ENCODE data around the gene LEMD2.

LEMD2 gene

DNA sequence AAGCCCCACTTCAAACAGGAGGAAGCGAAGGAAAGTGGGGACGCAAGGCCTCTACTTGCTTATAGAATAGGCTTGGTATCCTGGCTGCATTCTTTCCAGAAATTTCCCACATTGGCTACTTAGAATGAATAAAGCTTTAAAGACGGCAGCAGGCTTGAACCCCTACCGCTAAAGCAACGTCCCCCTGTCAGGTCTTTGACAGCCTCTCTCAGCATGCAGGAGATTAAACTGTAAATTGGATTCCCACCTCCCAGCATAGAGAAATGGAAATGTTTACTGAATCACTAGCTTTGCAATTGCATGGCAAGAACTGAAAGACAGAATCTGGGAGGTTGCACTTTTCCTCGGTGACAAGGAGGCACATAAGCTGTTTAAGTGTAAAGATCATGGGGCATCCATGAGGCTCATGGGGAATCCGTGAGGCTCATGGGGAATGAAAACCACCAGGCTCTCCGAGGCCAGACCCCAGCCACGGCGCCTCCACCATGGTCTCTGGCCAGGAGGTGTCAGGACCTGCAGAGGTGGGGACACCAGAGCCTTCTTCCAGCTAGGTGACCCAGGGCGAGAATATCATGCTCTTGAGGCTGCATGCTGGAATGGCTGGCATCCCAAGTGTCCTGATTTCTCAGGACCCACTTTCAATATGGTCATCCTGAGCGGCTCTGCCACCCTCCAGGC is 10.3 kb downstream of the LEMD2 start:
- H3K27ac ChIP-seq: no peak overlapping the region
- no peak for DNase-seq (ENCODE audit: low read depth, low spot score)

DNA sequence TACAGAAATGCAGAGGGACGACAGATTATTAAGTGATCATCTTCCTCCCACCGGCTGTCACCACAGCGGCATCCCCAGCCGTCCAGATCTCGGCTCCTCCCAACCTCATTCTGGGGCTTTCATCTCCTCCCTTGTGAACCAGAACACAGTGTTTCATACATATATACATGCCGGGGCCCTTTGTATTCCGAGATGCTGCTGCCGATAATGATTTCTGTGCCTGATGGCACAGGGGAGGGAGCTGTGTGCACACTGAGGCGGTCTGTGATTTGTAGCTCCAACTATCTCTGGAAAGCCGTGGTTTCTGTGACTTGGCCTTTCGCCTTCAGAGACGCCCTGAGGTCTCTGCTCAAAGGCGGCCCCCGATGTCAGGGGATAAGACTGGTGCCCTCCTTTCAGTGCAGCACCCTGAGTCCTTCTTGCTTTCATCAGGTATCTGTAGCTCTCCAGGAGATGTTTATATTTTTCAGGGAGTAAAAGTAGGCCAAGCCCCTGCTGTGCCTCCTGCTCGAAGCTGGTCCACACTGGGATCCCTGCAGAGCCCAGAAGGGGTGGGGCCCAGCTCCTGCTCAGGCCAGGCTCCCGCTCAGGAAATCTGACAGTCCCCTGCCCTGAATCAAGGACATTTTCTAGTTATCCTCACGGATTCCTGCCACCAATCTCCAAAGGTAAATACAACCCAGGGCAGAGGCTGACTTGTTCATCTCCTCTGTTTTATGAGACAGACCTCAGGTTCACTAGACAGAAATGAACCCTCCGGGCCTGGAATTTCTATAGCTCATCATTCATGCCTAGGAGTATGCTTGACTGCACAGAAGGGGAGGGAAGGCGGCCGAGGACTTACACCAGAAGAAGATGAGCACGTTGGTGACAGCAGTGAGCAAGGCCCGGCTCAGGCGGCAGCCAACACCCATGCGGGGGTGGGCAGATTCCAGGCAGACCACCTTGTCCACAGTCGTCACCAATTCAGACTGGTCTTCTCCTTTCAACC is 11.2 kb downstream of the LEMD2 start:
- no peak for DNase-seq (ENCODE audit: low read depth, low spot score)
- H3K27ac ChIP-seq: no peak overlapping the region

DNA sequence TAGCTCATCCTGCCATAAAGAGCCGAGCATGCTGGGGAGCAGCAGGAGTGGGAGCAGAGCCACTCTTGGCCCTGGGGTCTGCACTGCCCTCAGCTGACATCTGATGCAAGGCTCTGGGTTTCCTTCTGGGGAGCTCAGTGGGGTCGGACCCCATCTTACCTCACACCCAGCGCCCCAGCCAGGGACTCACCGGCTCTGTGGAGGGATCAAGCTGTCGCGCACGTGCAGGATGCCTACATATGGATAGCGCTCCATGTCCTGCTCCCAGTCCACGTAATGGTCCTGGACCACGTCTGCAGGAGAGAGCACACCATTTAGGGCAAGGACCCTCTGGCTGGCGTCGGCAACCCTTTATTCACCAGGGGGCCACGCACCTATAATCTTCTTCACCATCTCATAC is 12.2 kb downstream of the LEMD2 start:
- DNase-seq (ENCODE audit: low read depth, low spot score): no peak
- H3K27ac ChIP-seq: no peak overlapping the region

DNA sequence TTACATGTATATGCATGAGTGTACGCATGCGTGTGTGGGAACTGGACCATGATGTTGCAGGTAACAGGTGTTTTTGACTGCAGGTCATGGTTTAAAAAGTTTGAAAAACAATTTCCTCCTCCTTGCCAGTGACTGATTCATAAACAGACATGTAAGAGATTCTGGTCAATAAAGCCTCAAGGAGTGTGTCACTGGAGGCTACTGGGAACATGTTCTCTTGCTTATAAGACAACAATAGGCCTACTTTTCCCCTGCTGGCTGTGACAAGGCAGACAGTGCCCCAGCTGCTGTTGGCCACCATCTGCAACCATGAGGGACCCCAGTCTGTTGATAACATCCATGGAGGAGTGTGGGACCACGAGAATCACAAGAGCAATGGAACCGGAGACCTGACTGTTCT is 12.7 kb downstream of the LEMD2 start:
- no peak overlapping the region for H3K27ac ChIP-seq
- DNase-seq (ENCODE audit: low read depth, low spot score): no peak

DNA sequence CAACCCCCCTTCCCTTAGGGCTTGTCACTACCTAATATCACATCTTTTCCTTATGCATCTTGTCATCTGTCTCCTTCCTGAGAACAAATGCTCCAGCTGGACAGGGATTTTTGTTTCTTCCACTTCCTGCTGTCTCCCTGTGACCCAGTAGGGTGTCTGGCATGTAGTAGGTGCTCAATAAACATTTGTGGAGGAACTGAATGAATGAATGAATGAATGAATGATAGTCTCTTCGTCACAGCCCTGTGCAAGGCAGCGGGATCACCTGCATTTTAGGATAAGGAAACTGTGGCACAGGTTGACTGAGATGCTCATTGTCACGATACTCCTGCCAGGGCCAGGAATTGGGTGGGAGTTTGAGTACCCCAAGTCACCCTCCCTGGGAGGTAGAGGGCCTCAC is 14.2 kb downstream of the LEMD2 start:
- no peak for DNase-seq (ENCODE audit: low read depth, low spot score)
- H3K27ac ChIP-seq: no peak overlapping the region

DNA sequence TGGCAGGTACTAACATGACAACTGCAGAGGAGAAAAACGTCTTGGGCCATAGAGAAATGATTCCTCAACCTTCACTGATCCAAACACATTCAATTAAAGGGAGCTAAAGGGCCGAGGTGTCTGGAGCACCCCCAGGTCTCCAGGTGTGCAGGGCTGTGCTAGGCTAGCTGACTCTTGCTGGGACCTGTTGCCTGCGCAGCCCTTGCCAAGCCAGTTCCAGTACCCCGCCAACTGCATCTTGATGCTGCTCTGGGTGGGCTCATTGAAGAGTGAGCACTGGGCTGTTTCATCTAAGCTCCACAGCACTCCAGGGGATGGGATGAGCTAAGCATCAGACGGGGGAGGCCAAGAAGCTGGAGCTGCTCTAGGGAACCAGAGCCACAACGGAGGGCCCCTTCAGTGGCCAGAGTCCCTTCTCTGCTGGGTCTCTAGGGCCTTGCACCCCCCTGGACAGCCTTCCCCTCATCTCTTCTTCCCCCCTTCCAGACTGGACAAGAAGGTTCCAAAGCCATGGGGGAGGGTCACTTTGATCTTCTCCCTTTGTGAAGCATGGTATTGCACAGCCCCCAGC is 15.9 kb downstream of the LEMD2 start:
- H3K27ac ChIP-seq: peak overlapping the region; percentile 42
- DNase-seq (ENCODE audit: low read depth, low spot score): no peak

DNA sequence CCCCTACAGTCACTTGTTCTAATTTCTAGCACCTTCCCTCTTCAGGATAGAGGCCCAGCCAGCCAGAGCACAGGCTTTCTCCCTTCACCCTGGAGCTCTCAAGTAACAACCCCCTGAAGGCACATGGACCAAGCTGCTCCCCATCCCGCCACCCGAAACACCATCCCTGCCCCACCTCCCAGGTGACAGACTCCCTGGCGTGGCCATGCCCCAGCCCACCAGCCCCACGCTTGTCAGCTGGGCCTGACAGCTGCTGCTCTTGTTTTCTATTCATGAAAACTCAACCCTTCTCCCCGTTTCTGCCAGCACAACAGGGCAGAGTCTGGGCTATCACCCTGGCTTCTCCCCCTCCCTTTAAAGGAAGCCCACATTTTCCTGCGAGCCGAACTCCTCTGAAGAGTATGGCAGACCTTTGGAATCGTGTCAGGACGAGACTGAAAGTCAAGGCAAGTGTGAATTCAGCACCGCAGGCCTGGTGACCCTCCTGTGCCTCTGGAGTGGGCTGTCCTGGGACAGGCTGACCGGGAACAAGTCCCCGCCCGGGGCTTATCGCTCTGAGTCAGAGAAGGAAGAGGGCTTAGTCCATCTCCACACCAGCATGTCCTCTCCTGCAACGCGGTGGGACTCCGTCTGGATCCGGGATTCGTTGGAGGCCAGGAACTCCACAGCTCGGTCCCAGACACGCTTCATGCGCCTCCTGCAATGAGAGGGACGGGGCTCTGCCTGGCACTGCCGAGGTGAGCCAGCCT is 16.7 kb downstream of the LEMD2 start:
- H3K27ac ChIP-seq: peak overlapping the region; percentile 42
- no peak for DNase-seq (ENCODE audit: low read depth, low spot score)

DNA sequence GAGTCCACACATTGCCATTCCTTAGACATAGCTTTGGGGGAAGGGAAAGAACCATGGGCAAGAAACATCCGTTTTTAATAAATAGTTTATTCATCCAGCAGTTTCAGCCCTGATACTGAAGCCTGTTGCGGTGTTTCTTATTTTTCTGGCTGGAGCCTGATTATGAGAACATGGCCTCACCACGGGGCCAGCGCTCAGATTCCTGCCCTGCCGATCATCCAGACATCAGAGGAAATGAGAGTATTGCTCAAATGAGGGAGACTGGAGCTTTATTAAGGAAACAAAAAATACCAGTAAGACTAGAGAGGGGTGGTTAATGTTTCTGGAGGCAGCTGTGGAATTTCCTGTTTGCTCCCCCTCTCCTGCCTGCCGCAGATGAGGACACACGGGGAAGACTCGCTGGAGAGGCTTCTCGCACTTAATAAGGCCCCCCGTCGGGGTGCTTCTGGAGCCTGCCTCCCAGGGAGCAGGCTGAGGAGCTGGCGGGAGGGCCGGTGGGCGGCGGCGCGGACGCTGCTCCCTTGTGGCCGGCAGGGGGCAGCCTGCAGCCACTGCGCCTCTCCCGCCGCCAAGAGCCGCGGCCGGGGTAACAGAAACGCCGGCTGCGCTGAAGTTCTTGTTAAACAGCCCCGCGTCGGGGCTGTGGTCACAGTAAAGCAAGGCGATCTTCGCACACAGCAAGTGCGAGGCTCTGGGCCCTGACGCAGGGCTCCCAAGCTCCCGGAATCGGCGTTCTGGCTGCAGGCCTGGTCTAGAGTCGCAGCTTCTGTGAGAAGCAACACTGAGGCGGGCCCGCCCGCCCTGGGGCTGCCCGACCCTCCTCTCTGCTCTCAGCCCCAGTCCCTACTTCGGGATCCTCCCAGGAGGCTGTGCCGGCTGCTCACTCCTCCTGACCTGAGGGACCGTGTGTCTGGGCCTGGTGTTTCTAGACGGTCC is 17.5 kb downstream of the LEMD2 start:
- H3K27ac ChIP-seq: peak overlapping the region; percentile 42
- DNase-seq (ENCODE audit: low read depth, low spot score): no peak

DNA sequence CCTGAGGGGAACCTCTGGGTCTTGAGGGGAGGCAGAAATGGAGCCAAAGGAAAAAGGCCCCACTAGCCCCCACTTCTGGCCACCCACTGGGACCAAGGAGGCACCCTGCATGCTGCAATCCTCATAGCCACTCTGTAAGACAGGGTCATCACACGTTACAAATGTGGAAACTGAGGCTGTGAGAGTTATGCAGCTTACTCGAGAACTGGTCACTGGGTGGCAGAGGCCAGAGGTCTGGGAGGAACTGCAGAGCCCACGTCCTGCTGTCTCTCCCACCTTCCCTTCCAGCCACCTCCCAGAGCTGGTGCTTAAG is 18.1 kb downstream of the LEMD2 start:
- H3K27ac ChIP-seq: peak overlapping the region; percentile 42
- DNase-seq (ENCODE audit: low read depth, low spot score): no peak

DNA sequence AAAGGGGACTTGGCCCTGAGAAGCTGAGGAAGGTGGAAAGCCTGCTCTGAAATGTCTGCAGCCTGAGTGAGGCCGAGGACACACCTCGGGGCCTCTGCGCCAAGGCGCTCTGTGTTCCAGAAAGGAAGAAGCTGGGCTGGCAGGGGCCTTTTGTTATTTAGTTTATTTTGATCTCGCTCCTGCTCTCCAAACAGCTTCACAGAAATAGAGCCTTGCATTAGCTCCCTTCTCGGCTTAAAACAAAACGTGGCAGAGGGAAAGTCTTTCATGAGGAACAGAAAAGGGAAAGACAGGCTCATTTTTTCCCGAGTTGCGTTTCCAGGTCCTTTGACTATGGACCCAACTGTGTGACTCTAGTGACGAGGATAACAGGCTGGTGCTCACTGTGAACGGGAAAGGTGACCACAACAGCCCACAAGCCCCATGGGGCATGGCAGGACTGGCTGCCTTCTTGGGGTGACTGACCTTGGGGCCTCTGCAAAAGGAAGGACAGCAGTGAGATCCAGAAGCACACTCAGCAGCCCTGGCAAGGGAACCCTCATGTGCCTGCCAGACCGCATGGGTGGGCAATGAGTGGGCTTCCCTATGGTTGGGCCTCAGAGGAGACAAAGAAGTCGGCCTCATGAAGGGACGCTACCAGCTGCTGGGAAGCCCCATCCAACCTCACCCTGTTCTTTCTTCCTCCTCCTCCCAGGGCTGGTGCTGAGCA is 18.7 kb downstream of the LEMD2 start:
- DNase-seq (ENCODE audit: low read depth, low spot score): no peak
- no peak overlapping the region for H3K27ac ChIP-seq

DNA sequence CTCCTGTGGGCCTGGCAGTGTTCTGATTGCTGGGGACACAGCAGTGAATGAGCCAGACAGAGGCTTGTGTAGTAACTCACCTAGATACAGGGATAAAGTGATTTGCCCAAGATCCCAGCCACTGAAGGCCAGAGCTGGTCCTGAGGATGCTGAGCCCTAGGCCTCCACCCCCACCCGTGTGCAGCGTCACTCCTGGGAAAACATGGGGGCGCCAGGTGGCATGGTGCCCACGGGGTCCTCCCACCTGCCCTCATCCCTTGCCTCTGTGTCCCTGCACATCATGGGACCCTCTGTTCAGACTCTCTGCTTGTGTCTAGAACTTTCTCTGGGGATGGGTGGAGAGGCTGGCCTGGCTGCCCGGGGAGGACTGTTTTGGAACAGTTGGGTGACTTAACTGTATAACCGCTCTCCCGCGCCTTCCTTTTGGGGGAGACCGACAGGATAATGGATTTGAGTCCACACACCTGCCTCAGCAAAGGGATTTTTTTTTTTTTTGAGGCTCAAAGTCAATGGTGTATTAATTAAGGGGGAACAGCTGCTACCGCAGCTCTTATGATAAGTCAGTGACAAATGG is 19.6 kb downstream of the LEMD2 start:
- DNase-seq (ENCODE audit: low read depth, low spot score): no peak
- H3K27ac ChIP-seq: no peak overlapping the region

DNA sequence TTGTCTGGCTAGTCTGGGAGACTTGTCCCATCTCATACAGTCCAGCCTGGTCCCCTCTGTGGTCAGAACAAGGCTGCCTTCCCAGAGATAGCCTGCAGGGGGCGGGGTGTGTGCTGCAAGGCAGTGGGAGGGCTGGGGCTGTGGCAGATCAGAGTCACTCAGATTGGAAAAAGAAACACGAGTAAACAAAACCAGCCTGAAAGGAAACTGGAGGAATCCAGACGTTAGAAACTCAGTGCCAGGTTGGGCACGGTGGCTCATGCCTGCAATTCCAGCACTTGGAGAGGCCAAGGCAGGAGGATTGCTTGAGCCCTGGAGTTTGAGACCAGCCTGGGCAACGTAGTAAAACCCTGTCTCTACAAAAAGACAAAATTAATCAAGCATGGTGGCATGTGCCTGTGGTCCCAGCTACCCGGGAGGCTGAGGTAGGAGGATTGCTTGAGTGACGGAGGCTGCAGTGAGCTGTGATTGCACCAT is 20.2 kb downstream of the LEMD2 start:
- no peak overlapping the region for H3K27ac ChIP-seq
- DNase-seq (ENCODE audit: low read depth, low spot score): no peak

DNA sequence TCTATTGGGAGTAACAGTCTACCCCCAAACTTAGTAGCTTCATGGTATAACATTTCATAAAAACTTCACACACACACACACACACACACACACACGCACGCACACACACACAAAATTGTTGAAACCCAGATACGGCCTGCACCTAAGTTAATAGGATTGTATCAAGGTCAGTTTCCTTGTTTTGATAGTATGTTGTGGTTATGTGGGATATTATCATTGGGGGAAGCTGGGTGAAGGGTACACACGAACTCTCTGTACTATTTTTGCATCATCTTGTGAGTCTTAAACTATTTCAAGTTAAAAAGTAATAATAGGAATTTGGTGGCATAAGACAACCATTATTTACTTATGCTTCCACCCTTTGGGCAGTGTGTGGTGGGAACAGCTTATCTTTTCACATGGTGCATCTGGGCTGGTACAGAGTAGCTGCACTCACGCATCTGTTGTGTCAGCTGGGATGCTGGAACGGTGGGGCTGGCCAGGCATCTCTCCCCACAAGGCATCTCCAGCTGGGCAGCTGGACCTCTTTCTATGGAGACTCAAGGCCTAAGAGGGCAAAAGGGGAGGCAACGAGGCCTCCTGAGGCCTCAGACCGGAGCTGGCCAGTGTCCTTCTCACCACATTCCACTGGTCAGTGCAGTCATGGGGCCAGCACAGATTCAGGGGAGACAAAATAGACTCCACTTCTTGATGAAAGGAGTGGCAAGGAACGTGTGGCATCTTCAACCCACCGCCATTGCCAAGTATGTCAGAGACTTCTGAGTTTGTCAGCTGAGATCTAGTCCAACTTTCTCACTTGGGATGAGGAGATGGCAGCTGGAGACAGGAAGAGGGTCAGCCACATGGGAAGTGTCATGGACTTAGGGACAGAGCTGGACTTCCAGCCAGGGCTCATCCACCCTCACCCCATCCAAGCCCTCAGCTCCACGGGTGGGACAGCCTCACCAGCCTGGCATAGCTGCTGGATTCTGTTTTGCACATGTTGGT is 21.7 kb downstream of the LEMD2 start:
- no peak overlapping the region for H3K27ac ChIP-seq
- no peak for DNase-seq (ENCODE audit: low read depth, low spot score)

DNA sequence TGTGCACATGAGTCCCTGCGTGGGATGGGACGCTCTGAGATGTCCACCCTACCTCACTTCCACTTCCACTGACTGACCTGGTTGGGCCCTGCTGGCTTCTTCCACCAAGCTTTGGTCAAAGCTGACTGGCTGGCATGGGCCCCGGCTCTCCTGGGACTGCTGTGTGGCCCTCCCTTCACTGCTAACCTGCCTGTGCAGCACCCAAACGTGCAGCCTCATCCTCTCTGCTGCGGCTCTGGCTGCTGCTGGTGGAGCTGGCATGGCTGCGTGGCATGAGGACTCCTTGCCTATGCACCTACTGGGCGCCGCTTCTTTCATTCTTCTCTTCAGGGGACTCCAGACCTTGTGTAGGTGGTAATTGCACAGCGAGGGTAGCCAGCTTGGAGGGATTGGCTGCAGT is 23.6 kb downstream of the LEMD2 start:
- DNase-seq (ENCODE audit: low read depth, low spot score): no peak
- no peak overlapping the region for H3K27ac ChIP-seq

DNA sequence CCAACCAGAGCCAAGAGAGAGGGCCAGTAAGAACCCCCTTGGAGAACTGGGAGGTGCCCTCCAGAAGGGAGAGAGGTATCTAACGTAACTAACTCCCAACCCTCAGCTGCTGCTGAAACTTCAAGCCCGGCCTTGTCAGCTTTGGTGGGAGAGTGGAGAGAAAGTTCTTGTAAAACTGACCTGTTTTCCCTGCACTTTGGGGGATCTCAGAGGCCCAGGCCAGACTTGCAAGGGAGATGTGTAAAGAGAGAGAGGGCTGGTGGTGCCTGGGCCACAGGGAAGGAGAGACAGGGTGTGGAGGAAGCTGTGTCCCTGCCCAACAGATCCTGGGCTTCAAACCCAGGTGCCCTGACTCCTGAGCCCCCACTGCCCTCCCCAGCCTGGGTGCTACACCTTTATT is 24.9 kb downstream of the LEMD2 start:
- no peak for DNase-seq (ENCODE audit: low read depth, low spot score)
- no peak overlapping the region for H3K27ac ChIP-seq

DNA sequence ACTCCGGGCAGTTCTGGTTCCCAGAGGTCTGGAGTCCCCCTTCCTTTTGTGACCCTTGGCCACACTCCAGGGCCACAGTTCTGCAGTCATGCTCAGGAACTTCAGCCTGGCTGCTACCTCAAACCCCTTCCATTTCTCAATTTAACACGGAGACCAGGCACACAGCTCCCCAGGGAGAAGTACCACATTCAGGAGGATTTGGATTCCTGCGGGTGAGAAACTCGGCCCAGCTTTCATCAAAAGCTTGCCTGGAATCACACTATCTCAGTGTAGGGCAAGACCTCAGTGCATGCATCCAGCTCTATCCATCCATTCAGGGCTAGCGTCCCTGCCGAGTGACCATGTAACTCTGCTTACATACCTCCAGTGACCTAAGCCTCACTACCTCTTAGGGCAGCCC is 25.4 kb downstream of the LEMD2 start:
- no peak for DNase-seq (ENCODE audit: low read depth, low spot score)
- no peak overlapping the region for H3K27ac ChIP-seq

DNA sequence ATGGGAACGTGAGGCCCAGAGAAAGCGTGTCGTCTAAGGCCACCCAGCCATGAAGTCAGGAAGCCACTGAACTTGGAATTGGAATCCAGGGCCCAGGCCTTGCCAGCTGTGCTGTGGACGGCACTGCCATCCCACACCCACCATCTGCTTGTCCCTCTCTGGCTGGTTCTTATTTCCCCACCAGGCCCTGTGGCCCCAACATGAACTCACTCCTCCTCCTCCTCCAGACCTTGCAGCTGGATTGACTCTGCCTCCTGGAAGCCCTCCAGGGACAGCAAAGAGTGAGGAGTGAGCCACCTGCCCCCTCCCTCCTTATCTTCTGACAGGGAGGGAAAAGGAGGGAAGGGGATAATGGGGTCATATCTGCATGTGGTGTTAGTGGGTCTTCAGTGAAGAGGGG is 26.2 kb downstream of the LEMD2 start:
- no peak for DNase-seq (ENCODE audit: low read depth, low spot score)
- H3K27ac ChIP-seq: no peak overlapping the region

All from epithelial cell of prostate (primary cell).